NCI-H146 treated with DMSO at 0.1 percent for 48 hours (cell line): ENCODE measurements around the gene TMSB10.
"Not testable (repeated sequence)": the region's sequence is repeated elsewhere in the genome, so short reads cannot be mapped to it uniquely, and the experiment has no call there.

ENCODE experiments used
- DNase-seq: peaks from one replicate; lab custom pipeline; 2025; ENCODE audit not compliant: unreplicated experiment; lab: John Stamatoyannopoulos, UW

TMSB10 gene

GRCh38 chr2:84927275-84927627 is 21.8 kb downstream of the TMSB10 start:
- no peak for DNase-seq

DNA sequence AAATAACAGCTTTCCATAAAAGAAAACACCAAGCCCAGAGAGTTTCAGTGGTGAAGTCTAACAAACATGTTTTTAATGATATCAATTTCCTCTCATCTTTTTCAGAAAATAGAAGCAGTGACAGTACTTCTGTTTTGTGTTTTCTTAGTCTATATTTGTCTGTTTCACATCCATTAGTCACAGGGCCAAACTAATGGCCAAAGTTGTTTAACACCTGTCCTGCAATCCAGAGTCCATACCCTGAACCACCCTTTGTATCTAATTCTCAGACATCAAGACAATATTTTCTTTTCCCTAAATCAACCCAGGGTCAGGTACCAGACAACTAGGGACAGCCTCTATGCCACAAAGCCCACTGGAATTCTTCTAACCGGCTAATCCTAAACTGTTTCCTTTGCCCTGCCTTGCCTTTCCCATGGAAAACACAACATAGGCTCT is 25.9 kb downstream of the TMSB10 start:
- DNase-seq: no peak

- DNase-seq: no peak
Observed at GRCh38 chr2:84938194-84938879, 32.9 kb downstream of the TMSB10 start.

- DNase-seq: no peak
Observed at GRCh38 chr2:84939426-84940087, 34.1 kb downstream of the TMSB10 start.

GRCh38 chr2:84940088-84940470 is 34.6 kb downstream of the TMSB10 start:
- DNase-seq: no peak

- no peak for DNase-seq
Observed at GRCh38 chr2:84940831-84941412, 35.5 kb downstream of the TMSB10 start.

- no peak for DNase-seq
Observed at GRCh38 chr2:84942166-84942565, 36.7 kb downstream of the TMSB10 start.

DNA sequence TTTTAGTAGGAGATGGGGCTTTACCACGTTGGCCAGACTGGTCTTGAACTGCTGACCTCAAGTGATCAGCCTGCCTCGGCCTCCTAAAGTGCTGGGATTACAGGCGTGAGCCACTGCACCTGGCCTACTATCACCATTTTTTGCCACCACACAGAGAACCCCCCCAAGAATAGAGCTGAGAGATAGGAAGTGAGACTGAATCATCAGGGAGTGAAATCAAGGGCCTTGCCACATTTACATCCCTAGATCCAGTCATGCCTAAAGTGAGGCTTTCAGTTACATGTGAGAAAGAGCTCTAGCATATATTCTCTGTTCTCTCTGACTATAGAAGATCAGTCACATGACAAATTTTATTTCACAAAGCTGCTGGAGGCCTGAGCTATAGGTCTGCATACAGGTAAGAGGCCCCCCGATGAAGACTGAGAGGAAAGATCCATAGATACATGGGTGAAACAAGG is 37.5 kb downstream of the TMSB10 start:
- no peak for DNase-seq

- DNase-seq: no peak
Observed at GRCh38 chr2:84944295-84944909, 38.9 kb downstream of the TMSB10 start.

- not testable (repeated sequence) for DNase-seq
Observed at GRCh38 chr2:84945838-84946203, 40.4 kb downstream of the TMSB10 start.

DNA sequence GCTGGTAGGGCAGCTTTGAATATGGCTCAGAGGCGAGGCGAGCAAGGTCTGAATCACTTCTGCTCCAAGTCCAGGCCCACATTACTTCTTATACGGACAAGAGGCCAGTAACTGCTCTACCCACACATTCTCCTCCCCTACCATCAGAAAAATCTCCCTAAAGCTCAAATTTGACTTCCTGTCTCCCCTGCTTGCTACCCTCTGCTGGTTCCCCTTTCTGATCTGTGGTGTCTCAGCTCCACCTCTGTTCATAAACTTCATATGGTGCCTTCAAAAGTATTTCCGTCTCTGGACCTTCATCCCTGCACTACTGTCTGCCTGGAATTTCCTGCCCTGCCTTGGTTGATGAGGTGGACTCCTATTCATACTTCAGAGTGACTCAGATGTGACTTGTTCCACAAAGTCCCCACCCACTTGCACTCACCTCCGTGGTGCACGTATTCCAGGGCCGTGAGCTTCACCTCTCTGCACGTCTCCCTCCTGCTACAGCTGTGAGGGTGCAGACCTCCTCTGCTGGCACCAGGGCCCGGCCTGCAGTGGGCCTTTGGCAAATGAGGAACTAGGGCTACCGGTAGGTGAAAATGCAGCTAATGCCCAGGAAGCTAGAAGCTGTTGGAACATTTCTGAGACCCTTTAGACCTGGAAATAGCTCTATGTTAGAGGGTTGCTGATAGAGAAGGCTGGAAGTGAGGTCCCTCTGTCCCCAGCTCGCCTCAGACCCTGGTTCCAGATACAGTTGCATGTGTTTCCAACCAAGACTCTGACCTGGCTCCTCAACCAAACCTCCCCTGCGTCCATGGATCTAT is 41.0 kb downstream of the TMSB10 start:
- no peak for DNase-seq

DNA sequence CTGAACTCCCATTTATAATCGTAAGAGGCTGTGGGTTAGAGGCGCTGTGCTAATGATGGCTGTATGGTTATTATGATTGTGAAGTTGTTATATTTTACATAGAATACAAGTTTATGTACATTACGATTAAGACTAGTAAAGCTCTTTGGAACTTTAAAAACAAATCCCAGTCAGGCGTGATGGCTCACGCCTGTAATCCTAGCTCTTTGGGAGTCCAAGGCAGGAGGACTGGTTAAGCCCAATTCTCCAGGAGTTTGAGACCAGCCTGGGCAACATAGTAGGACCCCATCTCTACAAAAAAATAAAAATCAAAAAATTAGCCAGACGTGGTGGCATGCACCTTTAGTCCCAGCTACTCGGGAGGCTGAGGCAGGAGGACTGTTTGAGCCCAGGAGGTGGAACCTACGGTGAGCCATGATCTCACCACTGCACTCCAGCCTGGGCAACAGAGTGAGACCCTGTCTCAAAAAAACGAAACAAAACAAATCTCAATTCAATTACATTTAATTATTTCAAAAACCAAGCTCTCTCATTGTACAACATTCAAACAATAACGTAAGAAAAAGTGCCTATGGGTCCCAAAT is 41.6 kb downstream of the TMSB10 start:
- DNase-seq: no peak

DNA sequence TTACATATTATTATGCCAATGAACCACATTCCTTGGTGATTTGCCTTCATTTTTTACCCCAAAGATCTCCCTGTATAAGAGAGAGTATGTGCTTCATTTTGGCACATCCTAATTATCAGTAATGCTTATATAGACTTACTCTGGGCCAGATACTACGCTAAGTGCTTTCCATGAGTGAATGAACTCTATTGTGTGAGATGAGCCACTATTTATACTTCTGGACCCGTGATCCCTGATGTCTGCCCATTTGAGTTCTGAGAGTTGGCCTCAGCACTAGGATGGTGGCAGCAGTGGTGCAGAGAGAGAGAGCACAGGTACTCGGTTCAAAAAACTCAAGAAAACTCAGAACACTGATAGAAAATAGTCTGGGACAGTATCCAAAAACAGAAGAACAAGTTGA is 48.1 kb downstream of the TMSB10 start:
- no peak for DNase-seq

GRCh38 chr2:84954329-84954728 is 48.9 kb downstream of the TMSB10 start:
- no peak for DNase-seq
